GM12878 (cell line): Measurements from ENCODE around the gene ILRUN. TPM values are rescaled to one million over a fixed set of nuclear protein-coding genes. Genes with fewer than 3 reads are reported as not detected.

ENCODE experiments used
- ATF7 ChIP-seq: fragments of 450-650 bp; IDR thresholded peaks from 2 replicates; pipeline ENCODE4 v1.6.1; 2016; ENCODE audit warnings: low read depth, mild to moderate bottlenecking
- BCL11A ChIP-seq: IDR thresholded peaks from 2 replicates; pipeline ENCODE4 v1.6.1; 2011; ENCODE audit warnings: low read depth, low read length
- BHLHE40 ChIP-seq, 2 experiments: fragments of 450-650 bp in 1 of 2; IDR thresholded peaks; 2 replicates each; pipeline ENCODE4 v1.6.1; 2011 to 2017; ENCODE audit warnings: low read depth in 2 of 2, borderline replicate concordance in 1 of 2, improper control_type of control experiment in 1 of 2, low read length in 1 of 2, mild to moderate bottlenecking in 1 of 2
- CREM ChIP-seq: IDR thresholded peaks from 2 replicates; pipeline ENCODE4 v1.6.1; 2014; ENCODE audit warnings: antibody characterized with exemption, low read depth
- DPF2 ChIP-seq: fragments of 450-650 bp; IDR thresholded peaks from 2 replicates; pipeline ENCODE4 v1.6.1; 2017; ENCODE audit warnings: mild to moderate bottlenecking
- EED ChIP-seq: sonication (generic); IDR thresholded peaks from 2 replicates; pipeline ENCODE4 v1.6.1; 2016; ENCODE audit warnings: antibody characterized with exemption, low read depth
- HDGF ChIP-seq: fragments of 450-650 bp; IDR thresholded peaks from 2 replicates; pipeline ENCODE4 v1.6.1; 2016; ENCODE audit warnings: antibody characterized with exemption
- IKZF1 ChIP-seq: fragments of 450-650 bp; conservative IDR thresholded peaks from 2 replicates; pipeline ENCODE4 v1.6.1; 2017; ENCODE audit warnings: antibody characterized with exemption, mild to moderate bottlenecking
- IKZF2 ChIP-seq, 2 experiments: fragments of 450-650 bp; IDR thresholded peaks; 2 replicates each; pipeline ENCODE4 v1.6.1; 2017; ENCODE audit warnings: mild to moderate bottlenecking in 2 of 2, moderate library complexity in 2 of 2
- NFIC ChIP-seq: IDR thresholded peaks from 2 replicates; pipeline ENCODE4 v1.6.1; 2012; ENCODE audit warnings: low read depth, mild to moderate bottlenecking, inconsistent platforms, low read length, moderate library complexity
- NR2F1 ChIP-seq: fragments of 450-650 bp; conservative IDR thresholded peaks from 2 replicates; pipeline ENCODE4 v1.6.1; 2017; ENCODE audit warnings: mild to moderate bottlenecking
- RUNX3 ChIP-seq: IDR thresholded peaks from 2 replicates; pipeline ENCODE4 v1.6.1; 2012; ENCODE audit warnings: low read length, inconsistent platforms
- TCF12 ChIP-seq: IDR thresholded peaks from 2 replicates; pipeline ENCODE4 v1.6.1; 2011; ENCODE audit warnings: low read depth, mild to moderate bottlenecking, low read length
- TCF3 ChIP-seq: IDR thresholded peaks from 2 replicates; pipeline ENCODE4 v1.6.1; 2012; ENCODE audit warnings: low read depth, mild to moderate bottlenecking, low read length, borderline replicate concordance; ENCODE audit not compliant: insufficient read depth
- ZNF384 ChIP-seq: IDR thresholded peaks from 2 replicates; pipeline ENCODE4 v1.6.1; 2012; ENCODE audit warnings: low read depth, mild to moderate bottlenecking, low read length, improper control_type of control experiment, borderline replicate concordance
- polyA plus RNA-seq, 11 experiments: library from polyadenylated mRNA; depleted of rRNA in 4 of 11; unstranded in 6 of 11; stranded (reverse) in 5 of 11; fragments of >200 nt; fragmentation: Nextera tagmentation in 4 of 11; fragmentation: Illumina TruSeq in 1 of 11; extraction: Ambion mirVana in 4 of 11; extraction: Trizol in 1 of 11; gene quantifications; 1 replicate in 1 of 11; 2 replicates in 10 of 11; pipeline versions ENCODE4 v1.2.1 to v1.2.3, GENCODE V29; 2011 to 2016; ENCODE audit warnings: inconsistent platforms in 2 of 11, missing spikeins in 2 of 11, low read depth in 1 of 11
- total RNA-seq, 4 experiments: library from RNA; depleted of rRNA in 3 of 4; stranded (reverse); fragments of >200 nt in 3 of 4; fragmentation: Illumina TruSeq in 1 of 4; extraction: Trizol in 1 of 4; gene quantifications; 2 replicates each; pipeline versions ENCODE4 v1.2.1 to v1.2.3, GENCODE V29; 2013 to 2021

ILRUN gene
- total and polyA plus RNA-seq, 10 of the 15 experiments (the other 5 are each of a cell fraction or from before 2014, with no cell fraction given) = 21.0 to 114 (median 48.9) TPM

DNA sequence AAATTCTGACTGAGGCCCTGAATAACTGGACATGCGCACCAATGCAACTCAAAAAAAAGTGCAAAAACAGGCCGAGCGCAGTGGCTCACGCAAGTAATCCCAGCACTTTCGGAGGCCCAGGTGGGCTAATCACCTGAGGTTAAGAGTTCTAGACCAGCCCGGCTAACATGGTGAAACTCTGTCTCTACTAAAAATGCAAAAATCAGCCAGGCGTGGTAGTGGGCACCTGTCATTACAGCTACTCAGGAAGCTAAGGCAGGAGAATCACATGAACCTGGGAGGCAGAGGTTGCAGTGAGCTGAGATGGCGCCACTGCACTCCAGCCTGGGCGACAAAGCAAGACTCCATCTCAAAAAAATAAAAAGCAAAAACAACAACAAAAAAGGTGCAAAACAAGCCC, 21.6 kb downstream of the ILRUN start (continued):
- TF ChIP-seq TCF3 = peak; percentile 67; the same call in 1 of the 2 replicates
- TF ChIP-seq NR2F1 = peak; percentile 40; the same call in 1 of the 2 replicates
- 0 out of 2 replicates have a peak, but pooled peaks have one; percentile 14 for TF ChIP-seq BCL11A
- peak; percentile 25 to 56; a peak in 3 of 4 replicates for TF ChIP-seq IKZF2 (IDR thresholded peaks at IDR 0.05)
- peak; percentile 59; the same call in 1 of the 2 replicates for TF ChIP-seq ZNF384
- TF ChIP-seq EED = peak; percentile 61
- 0 out of 2 replicates have a peak, but pooled peaks have one; percentile 26 for TF ChIP-seq NFIC
- TF ChIP-seq DPF2 = peak; percentile 28; the same call in 1 of the 2 replicates
- TF ChIP-seq ATF7 = peak; percentile 44; the same call in 1 of the 2 replicates
- TF ChIP-seq TCF12 = 0 out of 2 replicates have a peak, but pooled peaks have one; percentile 50
- TF ChIP-seq CREM = peak; percentile 17; the same call in 1 of the 2 replicates
- TF ChIP-seq BHLHE40 (IDR thresholded peaks at IDR 0.05; ENCODE audit: borderline replicate concordance in 1 of 2, low read depth in 2 of 2, low read length in 1 of 2) = peak in 1 of 2 experiments; percentile 46; a peak in 1 of 4 replicates
- TF ChIP-seq HDGF = peak; percentile 84; the same call in 1 of the 2 replicates
- TF ChIP-seq IKZF1 = peak; percentile 39; the same call in 1 of the 2 replicates
- peak; percentile 58 for TF ChIP-seq RUNX3
- TF ChIP-seq, all 136 proteins: peak for 26; not testable (repeated sequence) for 110
